HepG2 (cell line): ENCODE measurements around the gene HNRNPA2B1. TPM values are rescaled to one million over a fixed set of nuclear protein-coding genes. Genes with fewer than 3 reads are reported as not detected.

Experiments
- ATAC-seq: fragments of 200-7000 bp; cut with Tn5 transposase; 3 replicates; pipeline ENCODE4 v1.9.1; 2020; ENCODE audit warnings: mild to moderate bottlenecking, moderate library complexity
- BruUV-seq: library from RNA; stranded (reverse); fragments of 400-500 nt; replicated peaks from 2 replicates; lab custom pipeline; 2021; lab: Mats Ljungman, UMichigan
- CTCF ChIA-PET: fragments of 300-600 bp; formaldehyde crosslinking; extraction: SDS; loops from one replicate; lab custom pipeline; 2021; ENCODE audit warnings: low total read pairs, inconsistent platforms, low intra/inter-chr PET ratio; lab: Yijun Ruan, JAX
- POLR2A ChIA-PET: fragments of 350-600 bp; sonication (Branson Sonifier 250); formaldehyde crosslinking; loops from one replicate; lab custom pipeline; 2020; ENCODE audit warnings: antibody characterized with exemption, inconsistent platforms; lab: Yijun Ruan, JAX
- DNase-seq: peaks from one replicate; pipeline ENCODE4 v3.0.0-alpha.2; 2015; ENCODE audit warnings: low spot score
- FAIRE-seq: peaks from 3 replicates; lab custom pipeline; 2011; peaks lifted over from hg19 to GRCh38; lab: Jason Lieb, UNC
- H2AFZ ChIP-seq: one replicate; pipeline ENCODE4 v1.6.1; 2011; ENCODE audit warnings: low read length, inconsistent platforms
- H3K27ac ChIP-seq: fragments of 300-600 bp; 3 replicates; pipeline ENCODE4 v1.8.0; 2011; ENCODE audit warnings: mixed run types, mild to moderate bottlenecking, mixed read lengths, low read length, inconsistent platforms; ENCODE audit not compliant: insufficient read depth; ENCODE audit errors: extremely low read length
- H3K27me3 ChIP-seq, 2 experiments: fragments of 200-600 bp in 1 of 2; 2 replicates in 1 of 2; 3 replicates in 1 of 2; pipeline versions ENCODE4 v1.6.0 to v1.8.0; 2011; ENCODE audit warnings: low read length in 2 of 2, mild to moderate bottlenecking in 2 of 2, moderate library complexity in 2 of 2, inconsistent platforms in 1 of 2; ENCODE audit not compliant: insufficient read depth in 2 of 2, control insufficient read depth in 1 of 2
- H3K36me3 ChIP-seq, 2 experiments: fragments of 200-600 bp in 1 of 2; replicated peaks in 1 of 2; 2 replicates in 1 of 2; 3 replicates in 1 of 2; pipeline versions ENCODE4 v1.5.1 to v1.8.0; 2011; ENCODE audit warnings: low read length in 2 of 2, inconsistent platforms in 1 of 2; ENCODE audit not compliant: insufficient read depth in 2 of 2, control insufficient read depth in 1 of 2
- H3K4me1 ChIP-seq: 2 replicates; pipeline ENCODE4 v1.5.1; 2012; ENCODE audit warnings: low read length, inconsistent platforms; ENCODE audit not compliant: insufficient read depth
- H3K4me2 ChIP-seq: 2 replicates; pipeline ENCODE4 v1.6.0; 2011; ENCODE audit warnings: low read depth, low read length, inconsistent platforms
- H3K4me3 ChIP-seq, 3 experiments: fragments of 200-600 bp in 1 of 3; sonication (generic), shearing (Covaris generic) in 1 of 3; replicated peaks in 1 of 3; 2 replicates each; pipeline ENCODE4 v1.5.1; 2011 to 2016; ENCODE audit warnings: low read length in 3 of 3, inconsistent platforms in 2 of 3, low read depth in 2 of 3, mild to moderate bottlenecking in 2 of 3, control low read depth in 1 of 3, mixed read lengths in 1 of 3; ENCODE audit not compliant: insufficient read depth in 1 of 3
- H3K79me2 ChIP-seq: one replicate; pipeline ENCODE4 v1.6.1; 2011; ENCODE audit warnings: low read length, inconsistent platforms; ENCODE audit not compliant: insufficient read depth
- H3K9ac ChIP-seq: 2 replicates; pipeline ENCODE4 v1.6.0; 2011; ENCODE audit warnings: mild to moderate bottlenecking, low read depth, low read length, inconsistent platforms; ENCODE audit not compliant: insufficient read depth
- H3K9me3 ChIP-seq: 2 replicates; pipeline ENCODE4 v1.5.1; 2012; ENCODE audit warnings: mild to moderate bottlenecking, low read length
- H4K20me1 ChIP-seq: 2 replicates; pipeline ENCODE4 v1.6.0; 2011; ENCODE audit warnings: inconsistent platforms, mild to moderate bottlenecking, low read length, moderate library complexity; ENCODE audit not compliant: insufficient read depth
- AGO1 ChIP-seq: fragments of 200-400 bp; formaldehyde crosslinking; IDR thresholded peaks from 2 replicates; pipeline ENCODE4 v1.6.1; 2017; ENCODE audit warnings: mild to moderate bottlenecking, low read depth, low read length, moderate library complexity; ENCODE audit not compliant: poor library complexity, severe bottlenecking
- DMAP1 ChIP-seq: IDR thresholded peaks from 2 replicates; pipeline ENCODE4 v1.6.1; 2016
- NAIF1 ChIP-seq: sonication (generic); formaldehyde crosslinking; IDR thresholded peaks from 2 replicates; pipeline ENCODE4 v1.5.0; 2020; ENCODE audit warnings: mild to moderate bottlenecking, missing genetic modification reagents, borderline replicate concordance
- RFX5 ChIP-seq: IDR thresholded peaks from 2 replicates; pipeline ENCODE4 v1.6.1; 2011; ENCODE audit warnings: low read depth, low read length, improper control_type of control experiment
- SOX13 ChIP-seq, 3 experiments: fragments of 450-650 bp in 1 of 3; sonication (generic) in 1 of 3; formaldehyde crosslinking in 1 of 3; IDR thresholded peaks in 2 of 3; conservative IDR thresholded peaks in 1 of 3; 2 replicates each; pipeline versions ENCODE4 v1.5.0 to v1.6.1; 2016 to 2020; ENCODE audit warnings: antibody characterized with exemption in 1 of 3, mild to moderate bottlenecking in 1 of 3, missing compliant biosample characterization in 1 of 3, missing genetic modification reagents in 1 of 3, moderate library complexity in 1 of 3
- ZFP41 ChIP-seq: sonication (generic); formaldehyde crosslinking; IDR thresholded peaks from 2 replicates; pipeline ENCODE4 v1.4.0; 2020; ENCODE audit warnings: mild to moderate bottlenecking, missing genetic modification reagents, borderline replicate concordance
- ZHX1 ChIP-seq: sonication (generic); formaldehyde crosslinking; IDR thresholded peaks from 2 replicates; pipeline ENCODE4 v1.8.1; 2022; ENCODE audit warnings: low read depth, mild to moderate bottlenecking, missing genetic modification reagents
- ZNF547 ChIP-seq: sonication (generic); formaldehyde crosslinking; IDR thresholded peaks from 2 replicates; pipeline ENCODE4 v1.5.1; 2020; ENCODE audit warnings: mild to moderate bottlenecking, missing genetic modification reagents
- ZNF552 ChIP-seq: sonication (generic); formaldehyde crosslinking; IDR thresholded peaks from 2 replicates; pipeline ENCODE4 v1.9.0; 2022; ENCODE audit warnings: missing genetic modification reagents, mild to moderate bottlenecking, borderline replicate concordance
- ZNF780A ChIP-seq: sonication (generic); formaldehyde crosslinking; IDR thresholded peaks from 2 replicates; pipeline ENCODE4 v1.8.0; 2022; ENCODE audit warnings: mild to moderate bottlenecking, missing genetic modification reagents, moderate library complexity
- WGBS: methylation state at CpG from one replicate; pipeline ENCODE4 v1.1.6; 2017; ENCODE audit warnings: low lambda C conversion rate; 5-methylcytosine and 5-hydroxymethylcytosine counted together
- in situ Hi-C: cut with HindIII; loops from 2 replicates; pipeline ENCODE4 v1.10.0; 2017; ENCODE audit warnings: low pct_unique_long_range_greater_than_20kb; ENCODE audit not compliant: extremely low pct_ligation_motif_present
- intact Hi-C: fragments of 100-400 bp; cut with micrococcal nuclease; formaldehyde crosslinking; loops from one replicate; pipeline ENCODE4 v1.10.0; 2022; ENCODE audit not compliant: unreplicated experiment
- polyA plus RNA-seq, 8 experiments: library from polyadenylated mRNA; depleted of rRNA in 3 of 8; stranded (reverse) in 7 of 8; unstranded in 1 of 8; fragments of >200 nt; fragmentation: Illumina TruSeq in 4 of 8; extraction: Trizol in 4 of 8; gene quantifications; 2 replicates each; pipeline versions ENCODE4 v1.2.1 to v1.2.3, GENCODE V29; 2011 to 2016; ENCODE audit warnings: low read depth in 4 of 8, missing spikeins in 1 of 8, mixed read lengths in 1 of 8; ENCODE audit not compliant: insufficient read depth in 1 of 8
- total RNA-seq, 5 experiments: library from RNA; depleted of rRNA; stranded (reverse); fragments of >200 nt; fragmentation: Illumina TruSeq; extraction: Trizol; gene quantifications; 2 replicates each; pipeline ENCODE4 v1.2.3, GENCODE V29; 2016; ENCODE audit warnings: low read depth in 1 of 5

The HNRNPA2B1 gene
- total and polyA plus RNA-seq, 2 of the 13 experiments (the other 11 are each of a cell fraction or from before 2014, with no cell fraction given) = 193 to 412 TPM

- TF ChIP-seq ZHX1 = no peak
- no peak for TF ChIP-seq DMAP1 (CRISPR knock-in tag)
- no peak for TF ChIP-seq ZNF552 (CRISPR knock-in tag)
- no peak for TF ChIP-seq NAIF1 (CRISPR knock-in tag)
- no peak for TF ChIP-seq RFX5
- TF ChIP-seq ZFP41 (CRISPR knock-in tag) = no peak
- no peak for TF ChIP-seq AGO1
- TF ChIP-seq ZNF547 (CRISPR knock-in tag) = no peak
- TF ChIP-seq SOX13 (IDR thresholded peaks at IDR 0.05) = no peak
- no peak for TF ChIP-seq SOX13 (CRISPR knock-in tag; conservative IDR thresholded peaks at IDR 0.05 in 1 of 2, IDR thresholded peaks at IDR 0.05 in 1 of 2)
- TF ChIP-seq ZNF780A (CRISPR knock-in tag) = no peak
- H3K4me2 ChIP-seq = no peak overlapping the region
- no peaks in the 10 kb centered on the region for H3K36me3 ChIP-seq
- H3K9me3 ChIP-seq = no peaks in the 10 kb centered on the region
- no peak overlapping the region for H3K4me3 ChIP-seq
- no peak for FAIRE-seq
- CTCF ChIA-PET = no interaction called here
- no peak overlapping the region for H3K9ac ChIP-seq
- WGBS = 97% methylated on average over 2 of the region's 2 CpGs
- H4K20me1 ChIP-seq = no peaks in the 10 kb centered on the region
- H2AFZ ChIP-seq = no peak overlapping the region
- no peak overlapping the region for H3K27ac ChIP-seq
- POLR2A ChIA-PET = interaction anchor here (0.7 to 2.7 kb wide), 4 partner anchors 9 to 260 kb away, joined by 3 to 10 read pairs (median 6); partner anchors contain the start of gene NFE2L3
- no TSS peak for BruUV-seq
- in situ Hi-C loops = no loop called here
- H3K79me2 ChIP-seq = peaks cover 8% of the 10 kb centered on the region
- no peak for DNase-seq
- no peaks in the 10 kb centered on the region for H3K27me3 ChIP-seq
- intact Hi-C loops = no loop called here
- H3K4me1 ChIP-seq = peaks cover 40% of the 10 kb centered on the region
- no peak for ATAC-seq
Observed at GRCh38 chr7:26160896-26161295, 39.6 kb downstream of the HNRNPA2B1 start.
